Ishikawa (cell line): ENCODE results near the gene LIMCH1.

Source experiments
- CEBPB ChIP-seq: IDR thresholded peaks from 2 replicates; pipeline ENCODE4 v1.6.1; 2012
- CREB1 ChIP-seq: IDR thresholded peaks from 2 replicates; pipeline ENCODE4 v1.6.1; 2012; ENCODE audit warnings: low read depth
- EGR1 ChIP-seq: IDR thresholded peaks from 2 replicates; pipeline ENCODE4 v1.6.1; 2012
- EP300 ChIP-seq: IDR thresholded peaks from 2 replicates; pipeline ENCODE4 v1.6.1; 2012; ENCODE audit warnings: borderline replicate concordance
- FOXM1 ChIP-seq: IDR thresholded peaks from 2 replicates; pipeline ENCODE4 v1.6.1; 2012; ENCODE audit warnings: low read depth, borderline replicate concordance
- NFIC ChIP-seq: IDR thresholded peaks from 2 replicates; pipeline ENCODE4 v1.6.1; 2012
- RAD21 ChIP-seq: IDR thresholded peaks from 2 replicates; pipeline ENCODE4 v1.6.1; 2012; ENCODE audit warnings: low read depth
- REST ChIP-seq: IDR thresholded peaks from 2 replicates; pipeline ENCODE4 v1.6.1; 2012; ENCODE audit warnings: low read depth, mild to moderate bottlenecking
- TAF1 ChIP-seq: IDR thresholded peaks from 2 replicates; pipeline ENCODE4 v1.6.1; 2012; ENCODE audit warnings: low read depth, mild to moderate bottlenecking
- TCF12 ChIP-seq: IDR thresholded peaks from 2 replicates; pipeline ENCODE4 v1.6.1; 2012; ENCODE audit warnings: low read depth
- TEAD4 ChIP-seq: IDR thresholded peaks from 2 replicates; pipeline ENCODE4 v1.6.1; 2012
- YY1 ChIP-seq: IDR thresholded peaks from 2 replicates; pipeline ENCODE4 v1.6.1; 2012; ENCODE audit warnings: low read depth
- ZBTB7A ChIP-seq: IDR thresholded peaks from 2 replicates; pipeline ENCODE4 v1.6.1; 2012; ENCODE audit warnings: low read depth
- TF ChIP-seq, protein P1 (sequence below): IDR thresholded peaks from 2 replicates; pipeline ENCODE4 v1.6.1; 2012
- TF ChIP-seq, protein P2 (sequence below): IDR thresholded peaks from 2 replicates; pipeline ENCODE4 v1.6.1; 2012

Gene LIMCH1

GRCh38 chr4:41678086-41678816 is 140.3 kb downstream of the LIMCH1 start:
- TF ChIP-seq CEBPB (no peak), RAD21 (no peak)

GRCh38 chr4:41678951-41679350 is 141.0 kb downstream of the LIMCH1 start:
- TF ChIP-seq RAD21 (no peak), TEAD4 (no peak), ZBTB7A (no peak), CEBPB (no peak), CREB1 (no peak), NFIC (no peak), YY1 (no peak), EP300 (no peak), TCF12 (no peak), REST (no peak), TAF1 (no peak)
- TF ChIP-seq, protein P1, sequence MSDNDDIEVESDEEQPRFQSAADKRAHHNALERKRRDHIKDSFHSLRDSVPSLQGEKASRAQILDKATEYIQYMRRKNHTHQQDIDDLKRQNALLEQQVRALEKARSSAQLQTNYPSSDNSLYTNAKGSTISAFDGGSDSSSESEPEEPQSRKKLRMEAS = no peak
- TF ChIP-seq, protein P2, sequence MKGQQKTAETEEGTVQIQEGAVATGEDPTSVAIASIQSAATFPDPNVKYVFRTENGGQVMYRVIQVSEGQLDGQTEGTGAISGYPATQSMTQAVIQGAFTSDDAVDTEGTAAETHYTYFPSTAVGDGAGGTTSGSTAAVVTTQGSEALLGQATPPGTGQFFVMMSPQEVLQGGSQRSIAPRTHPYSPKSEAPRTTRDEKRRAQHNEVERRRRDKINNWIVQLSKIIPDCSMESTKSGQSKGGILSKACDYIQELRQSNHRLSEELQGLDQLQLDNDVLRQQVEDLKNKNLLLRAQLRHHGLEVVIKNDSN = no peak

GRCh38 chr4:41679991-41680390 is 142.0 kb downstream of the LIMCH1 start:
- TF ChIP-seq TAF1 (no peak), REST (no peak), NFIC (no peak), EGR1 (no peak), YY1 (no peak), FOXM1 (no peak), EP300 (no peak), CREB1 (no peak), CEBPB (no peak)
- TF ChIP-seq, protein P1 = no peak
- TF ChIP-seq, protein P2 = no peak

DNA sequence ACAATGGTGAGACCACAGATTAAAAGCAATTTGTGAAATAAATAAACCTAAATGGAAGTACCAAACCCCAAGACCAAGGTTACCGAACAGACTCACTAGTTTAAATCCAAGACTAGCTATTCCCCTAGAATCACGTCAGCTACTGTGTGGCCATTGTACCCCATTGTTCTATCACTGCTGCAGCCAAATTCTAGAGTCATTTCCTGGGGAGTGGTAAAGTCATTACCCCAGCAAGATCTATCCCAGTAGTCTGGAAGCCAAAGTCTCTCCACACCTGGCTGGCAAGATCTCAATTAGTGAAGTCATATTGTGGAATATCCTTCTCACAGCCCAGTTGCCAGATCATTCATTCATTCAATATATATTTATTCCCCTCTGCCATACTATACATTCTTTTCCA is 143.1 kb downstream of the LIMCH1 start:
- no peak for TF ChIP-seq EP300
- TF ChIP-seq REST = no peak
- TF ChIP-seq CREB1 = no peak
- TF ChIP-seq FOXM1 = no peak
- TF ChIP-seq TEAD4 = no peak
- TF ChIP-seq TCF12 = no peak
- TF ChIP-seq RAD21 = no peak
- TF ChIP-seq YY1 = no peak
- no peak for TF ChIP-seq CEBPB
- TF ChIP-seq, protein P1 = no peak
- no peak for TF ChIP-seq TAF1
- TF ChIP-seq, protein P2 = no peak
- TF ChIP-seq ZBTB7A = no peak
- TF ChIP-seq EGR1 = no peak
